Caco-2 (cell line): ENCODE measurements around the gene STAP1. TPM values are rescaled to one million over a fixed set of nuclear protein-coding genes. Genes with fewer than 3 reads are reported as not detected.
"Not testable (repeated sequence)": the region's sequence is repeated elsewhere in the genome, so short reads cannot be mapped to it uniquely, and the experiment has no call there.

Source experiments
- BruUV-seq: library from RNA; stranded (reverse); fragments of 400-500 nt; replicated peaks from 2 replicates; lab custom pipeline; 2021; lab: Mats Ljungman, UMichigan
- CTCF ChIA-PET: fragments of 300-600 bp; sonication (Branson Sonifier 250); formaldehyde crosslinking; loops from one replicate; lab custom pipeline; 2022; ENCODE audit warnings: antibody characterized with exemption; lab: Charles Lee
- POLR2A ChIA-PET: fragments of 300-600 bp; sonication (Branson Sonifier 250); formaldehyde crosslinking; loops from one replicate; lab custom pipeline; 2022; ENCODE audit warnings: antibody characterized with exemption; lab: Charles Lee
- DNase-seq, 2 experiments: peaks; one replicate each; pipeline versions ENCODE4 v3.0.0 to v3.0.0-alpha.2; 2020 to 2022
- H3K27me3 ChIP-seq: replicated peaks from 2 replicates; pipeline ENCODE4 v1.6.0; 2011; ENCODE audit warnings: low read length; ENCODE audit not compliant: control insufficient read depth, insufficient read depth
- H3K36me3 ChIP-seq: 2 replicates; pipeline ENCODE4 v1.5.1; 2011; ENCODE audit warnings: low read length; ENCODE audit not compliant: control insufficient read depth, insufficient read depth
- H3K4me1 ChIP-seq: fragments of 250-450 bp; sonication (Bioruptor Pico); 2 replicates; pipeline ENCODE4 v1.5.1; 2020; ENCODE audit warnings: mild to moderate bottlenecking
- H3K4me3 ChIP-seq: 2 replicates; pipeline ENCODE4 v1.5.1; 2011; ENCODE audit warnings: low read depth, mild to moderate bottlenecking, control low read depth, low read length
- H3K9me3 ChIP-seq: fragments of 250-450 bp; sonication (Bioruptor Pico); 2 replicates; pipeline ENCODE4 v1.5.1; 2020; ENCODE audit warnings: mild to moderate bottlenecking, moderate library complexity
- H3K27ac Mint-ChIP-seq: one replicate; pipeline ENCODE4 v1.8.0; 2022; ENCODE audit warnings: mixed read lengths; ENCODE audit not compliant: unreplicated experiment
- H3K27me3 Mint-ChIP-seq: one replicate; pipeline ENCODE4 v1.8.0; 2022; ENCODE audit warnings: mixed read lengths; ENCODE audit not compliant: insufficient read depth, unreplicated experiment
- H3K36me3 Mint-ChIP-seq: one replicate; pipeline ENCODE4 v1.8.0; 2022; ENCODE audit warnings: mild to moderate bottlenecking, mixed read lengths; ENCODE audit not compliant: insufficient read depth, unreplicated experiment
- H3K4me1 Mint-ChIP-seq: one replicate; pipeline ENCODE4 v1.8.0; 2022; ENCODE audit warnings: low read depth, mixed read lengths; ENCODE audit not compliant: unreplicated experiment
- H3K4me3 Mint-ChIP-seq: one replicate; pipeline ENCODE4 v1.8.0; 2022; ENCODE audit warnings: mild to moderate bottlenecking, moderate library complexity, mixed read lengths; ENCODE audit not compliant: unreplicated experiment
- H3K9me3 Mint-ChIP-seq: one replicate; pipeline ENCODE4 v1.8.0; 2022; ENCODE audit warnings: mixed read lengths; ENCODE audit not compliant: unreplicated experiment
- intact Hi-C: fragments of 100-400 bp; cut with micrococcal nuclease; formaldehyde crosslinking; loops from one replicate; pipeline ENCODE4 v1.10.0; 2022; ENCODE audit not compliant: unreplicated experiment
- total RNA-seq: library from RNA; stranded (reverse); gene quantifications from 2 replicates; pipeline ENCODE4 v1.2.3, GENCODE V29; 2022
- TF ChIP-seq, protein P1 (sequence below), 2 experiments: fragments of 200-600 bp in 1 of 2; IDR thresholded peaks; 1 replicate in 1 of 2; 2 replicates in 1 of 2; pipeline versions ENCODE4 v1.5.1 to v1.8.0; 2011 to 2022; ENCODE audit warnings: antibody characterized with exemption in 1 of 2, control low read depth in 1 of 2, inconsistent platforms in 1 of 2, low read depth in 1 of 2, low read length in 1 of 2, mild to moderate bottlenecking in 1 of 2, moderate library complexity in 1 of 2; ENCODE audit not compliant: insufficient read depth in 1 of 2, severe bottlenecking in 1 of 2, unreplicated experiment in 1 of 2

STAP1 gene
- total RNA-seq, 1 experiment from 2014 or later = not detected

DNA sequence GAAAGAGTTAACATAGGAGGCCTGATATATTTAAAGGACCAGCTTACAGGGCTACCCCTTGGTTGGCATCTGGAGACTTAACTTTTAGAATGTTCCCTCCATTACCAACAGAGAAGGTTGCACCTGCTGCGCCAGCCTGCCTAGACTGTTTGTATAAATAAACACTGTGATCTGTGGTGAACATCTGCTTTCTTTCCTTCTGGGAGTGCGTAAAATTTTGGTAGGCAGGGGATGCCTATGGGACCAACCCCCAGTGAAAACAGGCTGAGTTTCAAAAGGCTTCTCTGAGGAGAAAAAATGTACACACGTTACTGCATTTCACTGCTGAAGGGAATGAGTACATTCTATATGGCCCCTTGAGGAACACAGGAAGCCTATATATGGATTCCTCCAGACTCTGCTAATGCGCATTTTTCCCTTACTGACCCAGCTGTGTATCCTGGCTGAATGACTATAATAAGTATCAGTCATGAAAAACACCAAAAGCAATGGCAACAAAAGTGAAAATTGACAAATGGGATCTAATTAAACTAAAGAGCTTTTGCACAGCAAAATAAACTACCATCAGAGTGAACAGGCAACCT lies 27.1 kb upstream of the STAP1 start:
- Histone ChIP-seq H3K27me3 (no peaks in the 10 kb centered on the region), H3K36me3 (no peaks in the 10 kb centered on the region), H3K4me1 (no peaks in the 10 kb centered on the region), H3K9me3 (no peaks in the 10 kb centered on the region), H3K4me3 (no peak overlapping the region)
- no TSS peak for BruUV-seq
- peaks cover 54% of the 10 kb centered on the region for H3K36me3 Mint-ChIP-seq
- no peak overlapping the region for H3K27ac Mint-ChIP-seq
- H3K4me1 Mint-ChIP-seq = no peaks in the 10 kb centered on the region
- CTCF ChIA-PET = no interaction called here
- POLR2A ChIA-PET = no interaction called here
- no peak for DNase-seq
- intact Hi-C loops = no loop called here
- TF ChIP-seq, protein P1, sequence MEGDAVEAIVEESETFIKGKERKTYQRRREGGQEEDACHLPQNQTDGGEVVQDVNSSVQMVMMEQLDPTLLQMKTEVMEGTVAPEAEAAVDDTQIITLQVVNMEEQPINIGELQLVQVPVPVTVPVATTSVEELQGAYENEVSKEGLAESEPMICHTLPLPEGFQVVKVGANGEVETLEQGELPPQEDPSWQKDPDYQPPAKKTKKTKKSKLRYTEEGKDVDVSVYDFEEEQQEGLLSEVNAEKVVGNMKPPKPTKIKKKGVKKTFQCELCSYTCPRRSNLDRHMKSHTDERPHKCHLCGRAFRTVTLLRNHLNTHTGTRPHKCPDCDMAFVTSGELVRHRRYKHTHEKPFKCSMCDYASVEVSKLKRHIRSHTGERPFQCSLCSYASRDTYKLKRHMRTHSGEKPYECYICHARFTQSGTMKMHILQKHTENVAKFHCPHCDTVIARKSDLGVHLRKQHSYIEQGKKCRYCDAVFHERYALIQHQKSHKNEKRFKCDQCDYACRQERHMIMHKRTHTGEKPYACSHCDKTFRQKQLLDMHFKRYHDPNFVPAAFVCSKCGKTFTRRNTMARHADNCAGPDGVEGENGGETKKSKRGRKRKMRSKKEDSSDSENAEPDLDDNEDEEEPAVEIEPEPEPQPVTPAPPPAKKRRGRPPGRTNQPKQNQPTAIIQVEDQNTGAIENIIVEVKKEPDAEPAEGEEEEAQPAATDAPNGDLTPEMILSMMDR (IDR thresholded peaks at IDR 0.05; ENCODE audit: insufficient read depth in 1 of 2, low read depth in 1 of 2, low read length in 1 of 2, severe bottlenecking in 1 of 2, unreplicated experiment in 1 of 2) = no peak
- H3K27me3 Mint-ChIP-seq = no peaks in the 10 kb centered on the region
- no peaks in the 10 kb centered on the region for H3K9me3 Mint-ChIP-seq
- no peak overlapping the region for H3K4me3 Mint-ChIP-seq

DNA sequence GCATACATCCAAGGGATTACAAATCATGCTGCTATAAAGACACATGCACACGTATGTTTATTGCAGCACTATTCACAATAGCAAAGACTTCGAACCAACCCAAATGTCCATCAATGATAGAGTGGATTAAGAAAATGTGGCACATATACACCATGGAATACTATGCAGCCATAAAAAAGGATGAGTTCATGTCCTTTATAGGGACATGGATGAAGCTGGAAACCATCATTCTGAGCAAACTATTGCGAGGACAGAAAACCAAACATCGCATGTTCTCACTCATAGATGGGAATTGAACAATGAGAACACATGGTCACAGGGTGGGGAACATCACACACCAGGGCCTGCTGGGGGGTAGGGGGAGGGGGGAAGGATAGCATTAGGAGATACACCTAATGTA lies 26.1 kb upstream of the STAP1 start:
- H3K4me1 Mint-ChIP-seq, H3K4me3 ChIP-seq, POLR2A ChIA-PET, BruUV-seq, H3K4me3 Mint-ChIP-seq, CTCF ChIA-PET, DNase-seq, H3K36me3 ChIP-seq, H3K27ac Mint-ChIP-seq, intact Hi-C loops, H3K27me3 ChIP-seq, H3K27me3 Mint-ChIP-seq, H3K4me1 ChIP-seq, H3K9me3 ChIP-seq, H3K9me3 Mint-ChIP-seq: not testable (repeated sequence)
- peaks cover 50% of the 10 kb centered on the region for H3K36me3 Mint-ChIP-seq

DNA sequence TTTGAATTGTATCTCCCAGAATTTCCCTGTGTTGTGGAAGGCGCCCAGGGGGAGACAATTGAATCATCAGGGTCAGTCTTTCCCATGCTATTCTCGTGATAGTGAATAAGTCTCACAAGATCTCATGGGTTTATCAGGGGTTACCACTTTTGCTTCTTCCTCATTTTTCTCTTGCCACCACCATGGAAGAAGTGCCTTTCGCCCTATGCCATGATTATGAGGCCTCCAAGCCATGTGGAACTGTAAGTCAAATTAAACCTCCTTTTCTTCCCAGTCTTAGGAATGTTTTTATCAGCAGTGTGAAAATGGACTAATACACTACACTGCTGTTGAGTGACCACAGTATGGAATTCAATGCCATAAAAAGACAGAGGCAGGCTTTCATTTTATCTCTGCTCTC lies 25.4 kb upstream of the STAP1 start:
- H3K27me3 ChIP-seq = no peaks in the 10 kb centered on the region
- no peaks in the 10 kb centered on the region for H3K36me3 ChIP-seq
- H3K4me3 ChIP-seq = no peak overlapping the region
- Mint-ChIP-seq H3K9me3 (no peaks in the 10 kb centered on the region), H3K27ac (no peak overlapping the region), H3K4me1 (no peaks in the 10 kb centered on the region), H3K36me3 (peaks cover 50% of the 10 kb centered on the region), H3K27me3 (no peaks in the 10 kb centered on the region), H3K4me3 (no peak overlapping the region)
- intact Hi-C loops = no loop called here
- no peaks in the 10 kb centered on the region for H3K4me1 ChIP-seq
- ChIA-PET POLR2A (no interaction called here), CTCF (no interaction called here)
- no peak for DNase-seq
- H3K9me3 ChIP-seq = no peaks in the 10 kb centered on the region
- TF ChIP-seq, protein P1 (IDR thresholded peaks at IDR 0.05; ENCODE audit: insufficient read depth in 1 of 2, low read depth in 1 of 2, low read length in 1 of 2, severe bottlenecking in 1 of 2, unreplicated experiment in 1 of 2) = no peak
- BruUV-seq = no TSS peak
